Mesothelial cell of epicardium (in vitro differentiated cells): ENCODE results near the gene FTSJ3. TPM values are rescaled to one million over a fixed set of nuclear protein-coding genes. Genes with fewer than 3 reads are reported as not detected.
A peak's percentile ranks its signal among the peaks of the same experiment; 100 is the strongest.

Source experiments
- DNase-seq, 2 experiments: peaks; one replicate each; pipeline ENCODE4 v3.0.0; 2021; ENCODE audit warnings: low spot score in 2 of 2; ENCODE audit not compliant: unreplicated experiment in 2 of 2
- H3K27ac Mint-ChIP-seq: 2 replicates; pipeline ENCODE4 v1.8.0; 2021; ENCODE audit warnings: mixed read lengths
- H3K27me3 Mint-ChIP-seq: 2 replicates; pipeline ENCODE4 v1.8.0; 2021; ENCODE audit warnings: low read depth, mixed read lengths
- H3K36me3 Mint-ChIP-seq: 2 replicates; pipeline ENCODE4 v1.8.0; 2021; ENCODE audit warnings: mixed read lengths
- H3K4me1 Mint-ChIP-seq: 2 replicates; pipeline ENCODE4 v1.8.0; 2021; ENCODE audit warnings: mixed read lengths
- H3K4me3 Mint-ChIP-seq: 2 replicates; pipeline ENCODE4 v1.8.0; 2021; ENCODE audit warnings: mild to moderate bottlenecking, moderate library complexity, mixed read lengths
- H3K9me3 Mint-ChIP-seq: 2 replicates; pipeline ENCODE4 v1.8.0; 2021; ENCODE audit warnings: mixed read lengths
- CTCF ChIP-seq: fragments of 200-600 bp; sonication (generic); IDR thresholded peaks from one replicate; pipeline ENCODE4 v1.5.0; 2021; ENCODE audit warnings: antibody characterized with exemption; ENCODE audit not compliant: unreplicated experiment
- total RNA-seq: library from RNA; stranded (reverse); gene quantifications from 3 replicates; pipeline ENCODE4 v1.2.1, GENCODE V29; 2021

The FTSJ3 gene
- total RNA-seq, 1 donor from 2014 or later, result 48.1 TPM

- no peak for DNase-seq
- TF ChIP-seq CTCF, result no peak
- no peak overlapping the region for H3K27ac Mint-ChIP-seq
- peaks cover 11% of the 10 kb centered on the region for H3K4me1 Mint-ChIP-seq
- H3K9me3 Mint-ChIP-seq, result no peaks in the 10 kb centered on the region
- H3K36me3 Mint-ChIP-seq, result peaks cover 25% of the 10 kb centered on the region
- no peaks in the 10 kb centered on the region for H3K27me3 Mint-ChIP-seq
- H3K4me3 Mint-ChIP-seq, result no peak overlapping the region
Measured at GRCh38 chr17:63833741-63834373, 6.4 kb upstream of the FTSJ3 start.

GRCh38 chr17:63833026-63833740 is 5.7 kb upstream of the FTSJ3 start:
- Mint-ChIP-seq H3K27me3 (no peaks in the 10 kb centered on the region), H3K36me3 (peaks cover 25% of the 10 kb centered on the region), H3K9me3 (no peaks in the 10 kb centered on the region), H3K4me3 (no peak overlapping the region), H3K4me1 (peaks cover 9% of the 10 kb centered on the region), H3K27ac (no peak overlapping the region)
- DNase-seq, result no peak
- TF ChIP-seq CTCF, result no peak

GRCh38 chr17:63832455-63832854 is 5.0 kb upstream of the FTSJ3 start:
- Mint-ChIP-seq H3K9me3 (no peaks in the 10 kb centered on the region), H3K27ac (peak overlapping the region; percentile 34), H3K4me3 (no peak overlapping the region), H3K4me1 (peaks cover 11% of the 10 kb centered on the region), H3K27me3 (no peaks in the 10 kb centered on the region), H3K36me3 (peaks cover 25% of the 10 kb centered on the region)
- TF ChIP-seq CTCF, result no peak
- no peak for DNase-seq

GRCh38 chr17:63832014-63832413 is 4.6 kb upstream of the FTSJ3 start:
- Mint-ChIP-seq H3K9me3 (no peaks in the 10 kb centered on the region), H3K27me3 (no peaks in the 10 kb centered on the region), H3K27ac (no peak overlapping the region), H3K36me3 (peaks cover 25% of the 10 kb centered on the region), H3K4me3 (no peak overlapping the region), H3K4me1 (peaks cover 11% of the 10 kb centered on the region)
- no peak for DNase-seq
- TF ChIP-seq CTCF, result no peak

- no peak for TF ChIP-seq CTCF
- Mint-ChIP-seq H3K4me1 (peaks cover 11% of the 10 kb centered on the region), H3K27me3 (no peaks in the 10 kb centered on the region), H3K9me3 (no peaks in the 10 kb centered on the region), H3K36me3 (peaks cover 25% of the 10 kb centered on the region), H3K4me3 (no peak overlapping the region), H3K27ac (no peak overlapping the region)
- no peak for DNase-seq
Measured at GRCh38 chr17:63831505-63831904, 4.0 kb upstream of the FTSJ3 start.
